HCT116 (cell line): ENCODE measurements around the gene LIPT2. TPM values are rescaled to one million over a fixed set of nuclear protein-coding genes. Genes with fewer than 3 reads are reported as not detected.

Source experiments
- ATAC-seq: fragments of 200-7000 bp; cut with Tn5 transposase; 2 replicates; pipeline ENCODE4 v1.9.1; 2020; ENCODE audit warnings: mild to moderate bottlenecking, moderate library complexity
- BruUV-seq: library from RNA; stranded (reverse); fragments of 400-500 nt; replicated peaks from 2 replicates; lab custom pipeline; 2021; lab: Mats Ljungman, UMichigan
- CTCF ChIA-PET: fragments of 300-600 bp; sonication (Branson Sonifier 250); formaldehyde crosslinking; loops from one replicate; lab custom pipeline; 2021; ENCODE audit warnings: antibody characterized with exemption; lab: Charles Lee
- POLR2A ChIA-PET: fragments of 300-600, 350-600 bp; sonication (Branson Sonifier 250); formaldehyde crosslinking; loops from one replicate; lab custom pipeline; 2021; ENCODE audit warnings: antibody characterized with exemption; lab: Charles Lee
- RAD21 ChIA-PET, 2 experiments: fragments of 300-600 bp; sonication (Branson Sonifier 250); formaldehyde crosslinking; loops; one replicate each; lab custom pipeline; 2023; ENCODE audit warnings: low total read pairs in 2 of 2; ENCODE audit not compliant: uncharacterized antibody in 2 of 2, unreplicated experiment in 2 of 2, low non-redundant PET in 1 of 2; lab: Charles Lee
- DNase-seq: peaks from one replicate; pipeline ENCODE4 v3.0.0-alpha.2; 2010; ENCODE audit warnings: low read depth, low spot score
- H2AFZ ChIP-seq: fragments of 200-600 bp; shearing (Covaris generic), sonication (generic); 2 replicates; pipeline ENCODE4 v1.6.1; 2017; ENCODE audit warnings: low read depth, mixed run types, mixed read lengths, antibody characterized with exemption, low read length; ENCODE audit not compliant: poor library complexity, severe bottlenecking
- H3K27ac ChIP-seq: 2 replicates; pipeline ENCODE4 v1.5.1; 2012; ENCODE audit warnings: low read depth, low read length
- H3K27me3 ChIP-seq: fragments of 200-600 bp; sonication (generic); 2 replicates; pipeline ENCODE4 v1.6.1; 2016; ENCODE audit warnings: mixed run types, low read length, mixed read lengths; ENCODE audit not compliant: insufficient read depth
- H3K36me3 ChIP-seq, 2 experiments: fragments of 200-500 bp in 1 of 2; fragments of 200-600 bp in 1 of 2; sonication (Bioruptor generic) in 1 of 2; sonication (generic) in 1 of 2; 2 replicates each; pipeline versions ENCODE4 v1.5.1 to v1.6.1; 2014 to 2016; ENCODE audit warnings: low read length in 2 of 2, inconsistent platforms in 1 of 2, mixed read lengths in 1 of 2, mixed run types in 1 of 2; ENCODE audit not compliant: insufficient read depth in 2 of 2, control insufficient read depth in 1 of 2
- H3K4me1 ChIP-seq, 2 experiments: fragments of 200-600 bp in 1 of 2; sonication (generic) in 1 of 2; 2 replicates each; pipeline versions ENCODE4 v1.5.1 to v1.6.1; 2012 to 2017; ENCODE audit warnings: low read length in 2 of 2, inconsistent platforms in 1 of 2, mild to moderate bottlenecking in 1 of 2, mixed read lengths in 1 of 2, mixed run types in 1 of 2, moderate library complexity in 1 of 2; ENCODE audit not compliant: insufficient read depth in 2 of 2, control insufficient read depth in 1 of 2
- H3K4me2 ChIP-seq: fragments of 200-600 bp; sonication (generic); 2 replicates; pipeline ENCODE4 v1.6.1; 2017; ENCODE audit warnings: mixed run types, low read length, mixed read lengths
- H3K4me3 ChIP-seq, 2 experiments: fragments of 200-600 bp in 1 of 2; sonication (generic) in 1 of 2; replicated peaks in 1 of 2; 2 replicates each; pipeline ENCODE4 v1.5.1; 2011 to 2016; ENCODE audit warnings: low read length in 2 of 2, control low read depth in 1 of 2, low read depth in 1 of 2, mild to moderate bottlenecking in 1 of 2, mixed read lengths in 1 of 2, mixed run types in 1 of 2
- H3K79me2 ChIP-seq: fragments of 200-600 bp; sonication (generic); 2 replicates; pipeline ENCODE4 v1.6.1; 2017; ENCODE audit warnings: mild to moderate bottlenecking, mixed run types, low read length, moderate library complexity, mixed read lengths; ENCODE audit not compliant: insufficient read depth
- H3K9ac ChIP-seq: fragments of 200-600 bp; sonication (generic); 2 replicates; pipeline ENCODE4 v1.6.1; 2016; ENCODE audit warnings: low read length, mixed read lengths
- H3K9me2 ChIP-seq: fragments of 200-600 bp; sonication (generic), shearing (Covaris generic); 2 replicates; pipeline ENCODE4 v1.6.1; 2017; ENCODE audit warnings: mixed run types, mild to moderate bottlenecking, moderate library complexity; ENCODE audit not compliant: insufficient read depth
- H3K9me3 ChIP-seq, 2 experiments: fragments of 200-500 bp in 1 of 2; fragments of 200-600 bp in 1 of 2; sonication (Bioruptor generic) in 1 of 2; sonication (generic) in 1 of 2; 2 replicates each; pipeline ENCODE4 v1.6.1; 2014 to 2017; ENCODE audit warnings: low read length in 2 of 2, mixed read lengths in 2 of 2, inconsistent platforms in 1 of 2, low read depth in 1 of 2, mild to moderate bottlenecking in 1 of 2, mixed run types in 1 of 2, moderate library complexity in 1 of 2; ENCODE audit not compliant: control insufficient read depth in 1 of 2, insufficient read depth in 1 of 2
- H4K20me1 ChIP-seq: fragments of 200-600 bp; sonication (generic), shearing (Covaris generic); 2 replicates; pipeline ENCODE4 v1.6.1; 2017; ENCODE audit warnings: mixed run types, mild to moderate bottlenecking, moderate library complexity; ENCODE audit not compliant: insufficient read depth
- CEBPB ChIP-seq: IDR thresholded peaks from 2 replicates; pipeline ENCODE4 v1.6.1; 2012; ENCODE audit warnings: low read depth
- ELF1 ChIP-seq: IDR thresholded peaks from 2 replicates; pipeline ENCODE4 v1.6.1; 2012; ENCODE audit warnings: low read depth, borderline replicate concordance
- EZH2phosphoT487 ChIP-seq: fragments of 200-600 bp; IDR thresholded peaks from 2 replicates; pipeline ENCODE4 v1.6.1; 2018; ENCODE audit warnings: antibody characterized with exemption, borderline replicate concordance
- FOSL1 ChIP-seq: IDR thresholded peaks from 2 replicates; pipeline ENCODE4 v1.6.1; 2012; ENCODE audit warnings: low read depth
- JUND ChIP-seq: IDR thresholded peaks from 2 replicates; pipeline ENCODE4 v1.6.1; 2012
- MAX ChIP-seq: IDR thresholded peaks from 2 replicates; pipeline ENCODE4 v1.6.1; 2012
- POLR2A ChIP-seq: IDR thresholded peaks from 2 replicates; pipeline ENCODE4 v1.7.0; 2011; ENCODE audit warnings: borderline replicate concordance; ENCODE audit not compliant: insufficient read depth, insufficient read length; ENCODE audit errors: extremely low read depth
- RAD21 ChIP-seq: IDR thresholded peaks from 2 replicates; pipeline ENCODE4 v1.6.1; 2012; ENCODE audit warnings: low read depth, mild to moderate bottlenecking
- REST ChIP-seq: IDR thresholded peaks from 2 replicates; pipeline ENCODE4 v1.6.1; 2012; ENCODE audit warnings: low read depth
- SIN3A ChIP-seq: IDR thresholded peaks from 2 replicates; pipeline ENCODE4 v1.6.1; 2012; ENCODE audit warnings: low read depth
- YY1 ChIP-seq: IDR thresholded peaks from 2 replicates; pipeline ENCODE4 v1.6.1; 2011; ENCODE audit warnings: low read length, low read depth, moderate library complexity, mild to moderate bottlenecking; ENCODE audit not compliant: insufficient replicate concordance; ENCODE audit errors: extremely low read depth
- ZBTB33 ChIP-seq: IDR thresholded peaks from 2 replicates; pipeline ENCODE4 v1.6.1; 2011; ENCODE audit warnings: mild to moderate bottlenecking, low read length, moderate library complexity; ENCODE audit not compliant: insufficient replicate concordance; ENCODE audit errors: extremely low read depth
- ZFX ChIP-seq: fragments of 450-650 bp; IDR thresholded peaks from 2 replicates; pipeline ENCODE4 v1.6.1; 2017
- ZNF274 ChIP-seq: fragments of 200-500 bp; sonication (Bioruptor generic); IDR thresholded peaks from 2 replicates; pipeline ENCODE4 v1.6.1; 2014; ENCODE audit warnings: mild to moderate bottlenecking, low read depth, low read length, inconsistent platforms
- intact Hi-C: fragments of 100-400 bp; cut with micrococcal nuclease; formaldehyde crosslinking; loops from 2 replicates; pipeline ENCODE4 v1.10.0; 2022
- total RNA-seq: library from RNA; stranded (reverse); gene quantifications from one replicate; pipeline ENCODE4 v1.2.1, GENCODE V29; 2021; ENCODE audit not compliant: unreplicated experiment

The LIPT2 gene
- total RNA-seq, 1 experiment from 2014 or later = 3.4 TPM

- intact Hi-C loops = no loop called here
- no peak overlapping the region for H3K27ac ChIP-seq
- no peaks in the 10 kb centered on the region for H3K9me3 ChIP-seq
- no peaks in the 10 kb centered on the region for H3K9me2 ChIP-seq
- BruUV-seq = no TSS peak
- H3K4me3 ChIP-seq = no peak overlapping the region
- no peak overlapping the region for H2AFZ ChIP-seq
- no peaks in the 10 kb centered on the region for H3K27me3 ChIP-seq
- POLR2A ChIA-PET = interaction anchor here (1.2 kb wide), 1 partner anchor 31 kb away, joined by 3 read pairs; the partner anchor contains the start of gene LIPT2
- no peaks in the 10 kb centered on the region for H4K20me1 ChIP-seq
- RAD21 ChIA-PET = no interaction called here
- H3K36me3 ChIP-seq = no peaks in the 10 kb centered on the region
- no peak for TF ChIP-seq ZBTB33
- TF ChIP-seq POLR2A = no peak
- no peak for TF ChIP-seq ZFX
- TF ChIP-seq REST = no peak
- no peak for TF ChIP-seq ZNF274
- TF ChIP-seq RAD21 = no peak
- TF ChIP-seq YY1 = no peak
- TF ChIP-seq MAX = no peak
- TF ChIP-seq SIN3A = no peak
- no peak for TF ChIP-seq CEBPB
- no peak for TF ChIP-seq EZH2phosphoT487
- no peak for TF ChIP-seq ELF1
- no peak for TF ChIP-seq FOSL1
- TF ChIP-seq JUND = no peak
- CTCF ChIA-PET = interaction anchor here (1.2 kb wide), 1 partner anchor 215 kb away, joined by 3 read pairs; no protein-coding TSS in a partner anchor
- no peaks in the 10 kb centered on the region for H3K4me1 ChIP-seq
- no peak overlapping the region for H3K9ac ChIP-seq
- H3K79me2 ChIP-seq = no peaks in the 10 kb centered on the region
- ATAC-seq (no peak), DNase-seq (no peak)
- no peak overlapping the region for H3K4me2 ChIP-seq
Measured at GRCh38 chr11:74524501-74524900, 31.0 kb upstream of the LIPT2 start.
